Ishikawa (cell line): ENCODE results near the gene LRTM1.

Experiments used
- CEBPB ChIP-seq: IDR thresholded peaks from 2 replicates; pipeline ENCODE4 v1.6.1; 2012
- EP300 ChIP-seq: IDR thresholded peaks from 2 replicates; pipeline ENCODE4 v1.6.1; 2012; ENCODE audit warnings: borderline replicate concordance
- FOXM1 ChIP-seq: IDR thresholded peaks from 2 replicates; pipeline ENCODE4 v1.6.1; 2012; ENCODE audit warnings: low read depth, borderline replicate concordance
- NFIC ChIP-seq: IDR thresholded peaks from 2 replicates; pipeline ENCODE4 v1.6.1; 2012
- REST ChIP-seq: IDR thresholded peaks from 2 replicates; pipeline ENCODE4 v1.6.1; 2012; ENCODE audit warnings: low read depth, mild to moderate bottlenecking
- TCF12 ChIP-seq: IDR thresholded peaks from 2 replicates; pipeline ENCODE4 v1.6.1; 2012; ENCODE audit warnings: low read depth
- TEAD4 ChIP-seq: IDR thresholded peaks from 2 replicates; pipeline ENCODE4 v1.6.1; 2012
- YY1 ChIP-seq: IDR thresholded peaks from 2 replicates; pipeline ENCODE4 v1.6.1; 2012; ENCODE audit warnings: low read depth
- TF ChIP-seq, protein P1 (sequence below): IDR thresholded peaks from 2 replicates; pipeline ENCODE4 v1.6.1; 2012
- TF ChIP-seq, protein P2 (sequence below): IDR thresholded peaks from 2 replicates; pipeline ENCODE4 v1.6.1; 2012

DNA sequence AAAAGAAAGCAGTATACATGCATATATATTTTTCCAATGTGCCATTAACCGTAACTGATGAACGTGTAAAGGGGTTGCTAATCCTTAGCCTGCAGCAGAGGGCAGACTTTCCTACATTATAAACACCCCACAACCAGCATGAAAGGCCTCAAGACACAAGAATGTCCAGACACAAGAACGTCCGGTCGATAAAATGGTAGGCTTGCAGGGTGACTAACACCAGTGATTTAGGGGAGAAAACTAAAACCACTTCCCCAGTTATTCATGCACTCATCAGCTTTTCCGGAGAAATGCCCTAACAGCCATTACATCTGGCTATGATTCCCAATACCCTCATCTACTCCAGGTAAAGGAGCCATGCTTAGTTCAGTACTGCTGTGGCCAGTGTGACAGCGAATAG is 57.4 kb downstream of the LRTM1 start:
- TF ChIP-seq EP300 (no peak), FOXM1 (no peak), TCF12 (no peak), REST (no peak), NFIC (no peak), CEBPB (no peak), YY1 (no peak), TEAD4 (no peak)
- TF ChIP-seq, protein P1, sequence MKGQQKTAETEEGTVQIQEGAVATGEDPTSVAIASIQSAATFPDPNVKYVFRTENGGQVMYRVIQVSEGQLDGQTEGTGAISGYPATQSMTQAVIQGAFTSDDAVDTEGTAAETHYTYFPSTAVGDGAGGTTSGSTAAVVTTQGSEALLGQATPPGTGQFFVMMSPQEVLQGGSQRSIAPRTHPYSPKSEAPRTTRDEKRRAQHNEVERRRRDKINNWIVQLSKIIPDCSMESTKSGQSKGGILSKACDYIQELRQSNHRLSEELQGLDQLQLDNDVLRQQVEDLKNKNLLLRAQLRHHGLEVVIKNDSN: no peak
- TF ChIP-seq, protein P2, sequence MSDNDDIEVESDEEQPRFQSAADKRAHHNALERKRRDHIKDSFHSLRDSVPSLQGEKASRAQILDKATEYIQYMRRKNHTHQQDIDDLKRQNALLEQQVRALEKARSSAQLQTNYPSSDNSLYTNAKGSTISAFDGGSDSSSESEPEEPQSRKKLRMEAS: no peak
